ENCODE measurements around the gene ASCL5.

ASCL5 gene

DNA sequence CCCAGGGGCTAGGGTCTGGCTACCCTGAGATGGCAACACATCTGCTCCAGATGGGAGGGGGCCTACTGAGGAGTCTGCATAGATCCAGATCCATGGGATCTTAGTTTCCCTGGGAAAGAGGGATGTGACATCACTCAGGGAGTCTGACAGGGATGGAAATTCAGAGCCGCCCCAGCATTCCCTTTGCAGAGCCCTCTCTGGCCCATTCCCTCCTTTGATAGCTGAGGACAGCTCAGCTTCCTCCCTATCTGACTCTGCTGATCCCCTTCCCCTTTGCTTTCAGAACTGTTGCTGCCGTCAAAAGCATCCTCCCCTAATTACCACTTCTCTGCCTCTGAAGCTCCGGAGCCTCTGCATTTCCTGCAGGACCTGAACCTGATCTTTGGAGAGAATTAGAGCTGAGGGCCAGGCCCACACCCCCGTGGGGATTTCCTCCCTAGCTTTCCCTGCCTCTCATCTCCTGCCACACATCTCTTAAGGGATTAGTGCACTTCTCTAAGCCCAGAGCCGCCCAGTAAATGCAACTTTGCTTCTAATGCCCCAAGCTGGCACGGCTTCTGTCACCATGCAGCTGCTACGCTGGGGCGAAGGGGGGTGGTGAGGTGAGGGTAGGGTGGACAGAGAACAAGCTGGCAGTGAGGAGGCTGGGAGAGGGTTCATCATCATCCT, 9.5 kb upstream of the ASCL5 start:
- DNase-seq (ENCODE audit: low read depth), result no peak

DNA sequence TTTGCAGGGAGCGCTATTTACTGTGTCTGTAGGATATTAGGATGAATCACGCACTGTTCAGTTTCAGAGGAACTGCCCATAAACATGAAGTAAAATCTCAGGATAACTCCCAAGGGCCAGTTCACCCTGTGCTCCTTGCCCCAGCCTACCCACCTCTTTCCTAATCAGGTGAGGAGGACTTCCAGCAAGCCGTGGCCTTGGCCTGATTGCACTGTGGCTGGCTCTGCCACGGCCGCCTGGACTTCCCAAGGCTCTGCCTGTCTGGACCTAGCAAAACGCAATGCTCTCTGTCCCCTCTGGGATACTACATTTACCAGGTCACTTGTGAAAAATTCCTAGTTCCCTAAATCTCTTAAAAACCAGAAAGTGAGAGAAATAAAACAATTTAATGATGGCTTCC, 7.4 kb upstream of the ASCL5 start:
- no peak for DNase-seq (ENCODE audit: low read depth)

DNA sequence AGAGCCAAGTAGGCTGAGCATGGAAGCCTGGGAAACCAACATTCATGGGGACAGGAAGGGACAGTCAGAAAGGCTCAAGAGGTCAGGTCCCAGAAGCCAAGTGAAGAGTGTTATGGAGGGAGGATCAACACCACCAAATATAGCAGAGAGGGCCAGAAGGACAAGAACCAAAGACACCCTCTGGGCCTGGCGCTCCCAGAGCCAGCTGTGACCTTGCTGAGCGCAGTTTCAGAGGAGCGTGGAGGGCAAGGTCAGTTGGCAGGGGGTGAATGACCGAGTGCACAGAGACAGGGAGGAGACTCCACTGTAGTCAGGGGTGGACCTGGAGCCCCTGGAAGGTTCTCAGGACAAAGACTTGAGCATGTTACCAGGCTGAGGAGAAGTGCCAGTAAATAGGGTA, 4.4 kb upstream of the ASCL5 start:
- DNase-seq (ENCODE audit: low read depth), result no peak

DNA sequence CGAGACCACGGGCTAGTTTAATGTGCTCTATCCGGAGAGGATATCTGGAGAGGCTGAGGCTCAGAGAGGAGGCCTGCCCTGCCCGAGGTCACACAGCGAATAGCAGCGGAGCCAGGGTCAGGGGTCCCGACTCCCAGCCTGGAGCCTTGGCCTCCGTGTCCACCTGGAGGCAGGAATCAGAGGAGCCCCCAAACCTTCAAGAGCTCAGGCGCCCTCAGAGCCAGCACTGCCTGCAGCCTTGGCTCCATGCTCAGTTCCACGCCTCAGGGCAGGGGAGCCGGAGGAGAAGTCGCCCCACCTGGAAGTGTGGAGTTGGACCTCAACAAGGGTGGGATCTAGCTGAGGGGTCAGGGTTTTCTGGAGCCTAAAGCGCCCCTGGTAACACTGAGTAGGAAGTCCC, 2.0 kb upstream of the ASCL5 start:
- DNase-seq (ENCODE audit: low read depth), result no peak

DNA sequence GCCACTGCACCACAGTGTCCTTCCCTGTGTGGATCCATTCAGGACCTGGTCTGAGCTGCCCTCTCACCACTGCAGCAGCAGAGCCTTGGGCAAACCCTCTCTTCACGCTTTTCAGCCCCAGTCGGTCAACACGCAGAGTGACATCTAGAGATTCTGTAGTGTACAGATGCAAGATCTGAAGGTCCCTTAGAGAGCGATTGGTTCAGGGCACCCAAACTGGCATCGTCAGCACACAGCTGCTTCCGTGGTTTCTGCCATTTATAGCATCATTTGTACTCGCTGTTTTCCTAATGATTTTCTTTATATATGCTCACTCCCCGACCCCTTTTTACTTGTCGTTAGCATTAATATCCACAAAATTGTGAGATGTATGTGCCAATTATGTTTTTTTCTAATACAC, 1.5 kb upstream of the ASCL5 start:
- DNase-seq (ENCODE audit: low read depth), result no peak

DNA sequence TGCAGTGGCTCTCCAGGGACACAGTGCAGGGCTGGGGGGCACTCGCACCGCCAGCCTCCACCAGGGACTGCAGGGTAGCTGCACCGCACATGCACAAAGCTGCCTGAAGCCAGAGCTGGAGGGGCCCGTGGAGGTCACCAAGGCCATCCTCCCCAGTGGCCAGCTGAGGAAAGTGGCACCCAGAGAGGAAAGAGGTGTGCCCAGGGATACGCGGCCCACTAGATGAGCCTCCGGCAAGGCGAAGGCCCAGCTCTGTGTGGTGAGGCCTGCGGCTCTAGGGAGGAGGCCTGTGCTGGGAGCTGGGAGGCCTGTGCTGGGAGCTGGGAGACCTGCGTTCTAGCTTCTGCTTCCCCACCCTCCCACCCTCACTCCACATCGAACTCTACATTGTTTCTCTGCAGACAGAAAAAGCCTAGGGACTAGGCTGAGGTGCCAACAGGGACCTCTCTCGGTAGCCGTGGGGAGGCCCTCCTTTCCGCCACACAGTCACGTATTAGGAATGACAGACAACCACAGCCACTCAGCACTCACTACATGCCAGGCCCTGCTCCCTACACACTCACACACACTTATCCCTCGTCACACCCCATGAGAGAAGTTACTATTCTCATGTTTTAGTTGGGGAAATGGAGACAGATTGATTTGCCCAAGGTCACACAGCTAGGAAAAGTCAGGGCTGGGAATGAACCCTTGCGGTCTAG, 921 bp upstream of the ASCL5 start:
- DNase-seq (ENCODE audit: low read depth), result peak; percentile 40

DNA sequence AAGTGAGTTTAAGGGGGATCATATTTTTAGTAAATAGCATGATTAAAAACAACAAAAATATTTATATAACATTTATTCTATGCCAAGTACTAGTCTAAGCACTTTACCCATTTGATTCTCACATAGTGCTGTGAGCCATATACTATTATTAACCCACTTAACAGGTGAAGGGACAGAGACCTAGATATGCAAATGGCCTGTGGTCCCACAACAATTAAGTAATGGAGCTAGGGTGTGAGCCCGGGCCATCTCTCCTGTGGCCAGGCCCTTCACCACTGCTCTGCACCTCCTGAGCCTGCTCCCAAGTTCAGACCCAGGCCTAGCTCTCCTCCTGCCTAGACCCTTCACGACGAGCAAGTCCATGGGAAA, 537 bp downstream of the ASCL5 start:
- no peak for DNase-seq (ENCODE audit: low read depth)

DNA sequence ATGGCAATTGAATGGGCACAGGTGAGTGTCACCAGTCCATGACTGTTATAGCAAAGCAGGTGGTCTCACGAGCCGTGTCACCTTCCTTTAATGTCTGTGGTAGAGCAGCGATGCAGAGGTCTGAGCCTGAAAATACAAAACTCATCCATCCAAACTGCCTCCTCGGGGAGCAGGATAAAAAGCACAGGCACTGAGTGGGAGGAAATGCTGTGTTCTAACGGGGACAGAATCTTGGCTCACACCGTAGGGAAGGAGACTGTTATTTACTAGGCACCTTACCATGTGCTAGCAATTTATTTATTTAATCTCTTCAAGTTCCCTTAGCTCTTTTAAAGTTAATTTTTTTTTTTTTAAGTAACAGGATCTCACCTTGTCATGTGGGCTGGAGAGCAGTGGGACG, 1.2 kb downstream of the ASCL5 start:
- DNase-seq (ENCODE audit: low read depth), result no peak

DNA sequence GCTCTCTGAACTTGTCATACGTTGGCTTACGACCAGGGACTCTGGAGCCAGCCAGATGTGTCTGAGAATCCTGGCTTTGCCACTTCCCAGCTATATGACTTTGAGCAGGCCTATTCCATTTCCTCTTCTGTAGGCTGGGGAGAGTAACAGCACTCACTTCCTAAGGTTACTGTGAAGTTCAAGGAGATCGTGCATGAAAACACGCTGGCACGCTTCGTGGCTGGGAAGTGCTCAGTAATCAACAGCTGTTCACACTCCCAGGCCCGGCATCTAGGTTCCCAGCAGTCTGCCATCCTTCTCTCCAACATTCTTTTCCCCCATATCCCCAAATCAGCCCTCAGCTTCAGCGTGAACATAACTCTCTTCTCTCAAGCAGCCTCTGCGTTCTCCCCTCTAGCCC, 2.0 kb downstream of the ASCL5 start:
- DNase-seq (ENCODE audit: low read depth), result no peak

DNA sequence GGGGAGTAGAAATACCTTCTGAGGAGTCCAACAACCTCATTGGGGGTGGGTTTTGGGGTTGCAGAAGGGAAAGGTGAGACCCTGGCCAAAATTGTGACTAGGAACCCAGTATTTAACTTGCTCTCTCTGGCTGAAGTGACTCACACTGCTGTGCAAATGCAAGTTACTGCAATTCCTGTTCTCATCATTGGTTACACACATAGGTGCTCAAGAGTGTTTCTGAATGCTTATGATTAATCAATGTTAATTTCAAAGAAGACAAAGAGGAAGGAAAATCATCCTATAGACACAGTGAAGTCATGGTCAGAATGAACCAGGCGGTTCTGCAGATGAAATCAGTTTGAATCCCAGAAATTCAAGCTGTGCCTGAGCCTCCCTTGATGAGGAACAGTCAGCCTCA, 3.1 kb downstream of the ASCL5 start:
- no peak for DNase-seq (ENCODE audit: low read depth)

DNA sequence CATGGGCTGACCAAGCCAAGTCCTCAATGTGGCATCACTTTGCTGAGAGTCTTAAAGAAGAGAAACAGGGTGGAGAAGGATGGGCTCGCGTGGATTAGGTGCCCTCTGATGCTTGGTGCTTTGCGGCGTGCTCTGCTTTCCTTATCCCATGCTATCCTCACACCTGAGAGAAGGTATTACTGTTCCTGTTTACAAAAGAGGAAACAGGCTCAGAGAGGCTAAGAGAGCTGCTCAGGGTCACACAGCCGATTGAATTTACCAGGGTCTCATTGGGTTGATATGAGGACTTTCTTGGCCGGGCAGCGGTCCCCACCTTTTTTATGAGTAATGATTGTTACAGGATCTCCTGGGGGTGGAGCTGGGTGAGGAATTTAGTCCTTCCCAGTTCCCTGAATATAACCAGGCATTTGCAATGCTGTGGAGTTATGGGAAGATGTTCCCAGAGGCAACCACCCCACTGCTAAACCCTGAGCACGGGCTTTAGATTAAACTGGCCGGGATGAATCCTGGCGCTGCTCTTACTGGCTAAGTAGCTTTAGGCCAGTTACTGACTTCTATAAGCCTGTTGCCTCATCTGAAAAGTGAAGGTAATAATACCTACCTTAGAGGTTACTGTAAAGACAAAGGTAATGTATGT, 4.5 kb downstream of the ASCL5 start:
- no peak for DNase-seq (ENCODE audit: low read depth)

DNA sequence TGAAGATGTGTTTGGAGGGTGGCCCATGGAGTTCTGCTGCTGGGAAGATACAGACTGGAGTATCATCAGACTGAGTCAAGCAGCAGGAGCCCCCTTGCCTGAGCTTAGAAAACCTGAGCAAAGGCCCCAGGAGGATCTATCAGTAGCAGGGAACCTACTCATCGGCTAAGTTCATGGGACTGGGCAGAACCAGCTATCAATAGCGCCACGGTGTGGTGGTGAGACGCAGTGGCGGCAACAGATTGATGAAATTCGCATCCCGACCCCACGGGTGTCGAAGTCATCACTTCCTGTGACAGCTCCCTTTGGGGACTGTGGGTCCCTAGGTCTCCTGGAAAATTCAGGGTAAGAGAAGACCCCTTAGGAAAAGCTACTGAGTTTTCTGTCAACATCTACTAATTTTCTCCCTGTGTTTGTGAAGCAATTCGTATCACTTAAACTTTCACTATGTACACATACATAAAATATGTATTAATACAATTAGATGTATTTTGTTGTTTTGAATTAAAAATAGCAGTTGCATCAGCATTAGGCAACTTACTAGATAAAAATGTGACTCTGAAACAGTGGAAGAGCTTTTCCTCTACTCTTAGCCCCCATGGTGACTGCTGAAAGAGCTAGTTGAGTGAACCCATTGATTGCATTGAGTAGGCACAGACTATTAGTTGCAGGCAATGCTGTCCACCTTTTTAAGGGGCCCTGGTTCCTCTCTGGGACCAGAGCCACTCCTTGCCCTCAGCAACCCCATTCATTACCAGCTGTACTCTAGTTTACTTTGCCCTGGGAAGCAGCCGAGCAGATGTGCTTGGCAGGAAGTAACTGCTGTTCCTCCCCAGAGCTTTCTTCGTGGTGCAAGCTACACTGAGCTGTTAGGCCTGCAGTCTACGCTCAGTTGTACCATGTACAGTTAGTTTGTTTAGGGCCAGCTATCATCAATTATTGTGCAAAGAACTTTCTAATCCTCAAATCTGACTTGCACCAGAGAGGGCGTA, 7.5 kb downstream of the ASCL5 start:
- DNase-seq (ENCODE audit: low read depth), result peak; percentile 64

DNA sequence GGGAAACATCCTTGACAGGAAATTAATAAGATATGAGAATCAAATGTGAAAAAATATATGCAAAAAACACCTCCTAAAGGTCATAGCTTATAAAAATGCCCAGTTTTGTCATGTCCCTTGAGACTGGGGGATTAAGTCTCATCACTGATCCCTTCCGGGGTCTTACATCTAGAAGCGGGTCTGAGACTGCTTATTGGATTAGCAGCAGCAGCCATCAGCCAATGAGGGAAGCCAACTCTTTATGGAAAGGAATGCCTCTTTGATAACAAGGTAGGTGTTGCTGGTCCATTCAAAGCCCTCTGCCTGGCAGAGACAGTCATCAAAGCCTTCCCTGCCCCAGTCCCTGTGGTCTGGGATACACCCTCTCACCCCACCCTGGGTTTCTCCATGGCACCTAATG, 10.9 kb downstream of the ASCL5 start:
- no peak for DNase-seq (ENCODE audit: low read depth)

DNA sequence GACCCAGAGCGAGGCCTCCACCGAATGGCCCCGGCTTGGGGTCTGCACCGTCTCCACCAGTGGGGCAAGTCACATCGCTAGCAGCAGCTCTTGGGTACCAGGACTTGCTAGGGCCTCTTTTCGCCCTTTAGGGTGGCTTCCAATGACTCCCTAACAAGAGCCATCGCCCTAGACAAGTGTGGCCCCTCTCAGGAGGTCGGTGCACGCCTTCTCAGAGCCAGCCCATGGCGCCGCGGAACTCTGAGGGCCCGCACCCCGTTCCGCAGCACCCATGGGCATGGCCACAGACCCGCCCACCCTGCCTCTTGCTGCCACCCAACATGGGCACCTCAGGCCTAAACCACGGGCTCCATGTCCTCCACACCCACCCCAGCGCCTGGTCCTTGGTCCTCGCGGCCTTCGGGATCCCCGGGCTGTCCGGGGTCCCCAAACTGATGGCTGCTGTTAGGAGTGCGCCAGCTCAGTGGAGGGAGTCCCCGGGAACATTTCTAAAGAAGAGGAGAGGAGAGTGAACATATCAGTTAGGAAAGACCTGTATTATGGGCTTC, 11.5 kb downstream of the ASCL5 start:
- DNase-seq (ENCODE audit: low read depth), result no peak

DNA sequence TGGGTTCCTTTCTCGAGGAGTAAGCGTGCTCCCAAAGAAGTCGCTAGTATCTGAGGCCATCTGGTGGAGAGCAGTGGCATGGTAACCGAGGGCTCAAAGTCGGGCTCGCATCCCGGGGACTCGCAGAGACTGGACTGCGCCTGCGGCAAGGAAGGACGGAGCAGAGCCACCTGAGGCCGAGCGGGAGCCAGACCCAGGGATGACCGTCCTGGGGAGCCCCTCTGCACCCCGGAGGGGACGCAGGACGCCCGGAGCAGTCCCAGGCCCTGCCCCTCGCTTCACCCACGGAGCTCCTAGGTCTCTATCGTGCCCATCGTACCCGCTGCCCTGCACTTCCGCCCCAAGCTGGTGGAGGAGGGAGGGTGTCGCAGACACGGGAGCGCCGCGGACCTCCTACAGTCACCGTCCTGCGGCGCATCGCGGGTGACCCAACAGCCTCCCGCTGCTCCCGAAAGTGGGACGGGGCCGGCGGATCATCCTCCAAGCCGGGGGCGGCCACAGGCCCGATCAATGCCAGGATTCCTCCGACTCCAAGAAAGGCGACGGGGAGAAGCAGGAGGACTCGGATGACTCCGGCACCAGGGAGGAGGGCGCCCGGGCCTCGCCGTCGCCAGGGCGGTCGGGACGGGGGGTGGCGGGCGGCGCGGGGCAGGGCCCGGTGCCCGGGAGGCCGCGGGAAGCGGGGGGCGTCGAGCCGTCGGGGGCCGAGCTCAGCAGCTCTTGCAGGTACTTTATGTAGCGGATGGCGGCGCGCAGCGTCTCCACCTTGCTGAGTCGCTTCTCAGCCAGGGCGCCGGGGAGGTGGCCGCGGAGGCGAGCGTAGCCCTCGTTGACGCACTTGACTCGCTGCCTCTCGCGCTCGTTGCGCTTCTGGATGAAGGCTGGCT, 12.5 kb downstream of the ASCL5 start:
- DNase-seq (ENCODE audit: low read depth), result peak; percentile 94

DNA sequence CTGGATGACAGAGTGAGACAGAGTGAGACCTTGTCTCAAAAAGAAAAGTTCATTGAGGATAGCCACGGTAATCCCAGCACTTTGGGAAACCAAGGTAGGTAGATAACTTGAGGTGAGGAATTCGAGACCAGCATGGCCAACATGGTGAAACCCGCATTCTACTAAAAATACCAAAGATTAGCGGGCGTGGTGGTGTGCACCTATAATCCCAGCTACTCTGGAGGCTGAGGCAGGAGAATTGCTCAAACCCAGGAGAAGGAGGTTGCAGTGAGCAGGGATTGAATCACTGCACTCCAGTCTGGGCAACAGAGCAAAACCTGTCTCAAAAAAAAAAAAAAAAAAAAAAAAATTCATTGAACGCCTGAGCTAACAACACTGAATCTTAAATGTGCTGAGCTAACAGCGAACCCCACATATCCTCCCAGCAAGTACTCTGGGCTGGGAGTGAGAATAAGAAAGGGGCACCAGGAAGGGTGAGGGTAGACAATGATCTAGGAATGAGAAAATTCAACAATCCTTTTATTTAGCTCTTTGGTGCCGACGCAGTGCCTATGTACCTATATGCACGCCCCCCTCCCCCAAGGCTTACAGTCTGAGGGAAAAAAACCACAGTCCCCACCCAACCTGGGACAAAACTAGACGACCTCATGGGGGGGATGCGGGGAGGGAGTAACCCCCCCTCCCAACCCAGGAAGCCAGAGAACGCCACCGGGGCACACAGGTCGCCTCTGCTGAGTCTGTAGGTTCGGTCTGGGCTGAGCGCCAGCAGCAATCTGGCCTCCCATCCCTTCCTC, 13.3 kb downstream of the ASCL5 start:
- no peak for DNase-seq (ENCODE audit: low read depth)

DNA sequence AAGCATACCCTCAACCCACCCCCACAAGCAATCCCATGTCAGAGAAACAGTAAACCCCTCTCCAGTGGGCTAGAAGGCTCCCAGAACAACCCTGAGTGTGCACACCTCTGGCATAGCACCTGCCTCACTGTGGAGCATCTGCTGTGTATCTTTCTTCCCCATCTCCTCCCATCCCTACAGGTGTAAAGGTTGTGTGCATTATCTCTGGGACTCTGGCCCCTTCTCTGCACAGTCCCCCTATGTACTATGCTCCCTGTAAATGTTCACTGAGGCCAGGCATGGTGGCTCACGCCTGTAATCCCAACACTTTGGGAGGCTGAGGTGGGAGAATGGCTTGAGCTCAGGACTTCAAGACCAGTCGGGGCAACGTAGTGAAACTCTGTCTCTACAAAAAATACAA, 14.1 kb downstream of the ASCL5 start:
- DNase-seq (ENCODE audit: low read depth), result no peak

DNA sequence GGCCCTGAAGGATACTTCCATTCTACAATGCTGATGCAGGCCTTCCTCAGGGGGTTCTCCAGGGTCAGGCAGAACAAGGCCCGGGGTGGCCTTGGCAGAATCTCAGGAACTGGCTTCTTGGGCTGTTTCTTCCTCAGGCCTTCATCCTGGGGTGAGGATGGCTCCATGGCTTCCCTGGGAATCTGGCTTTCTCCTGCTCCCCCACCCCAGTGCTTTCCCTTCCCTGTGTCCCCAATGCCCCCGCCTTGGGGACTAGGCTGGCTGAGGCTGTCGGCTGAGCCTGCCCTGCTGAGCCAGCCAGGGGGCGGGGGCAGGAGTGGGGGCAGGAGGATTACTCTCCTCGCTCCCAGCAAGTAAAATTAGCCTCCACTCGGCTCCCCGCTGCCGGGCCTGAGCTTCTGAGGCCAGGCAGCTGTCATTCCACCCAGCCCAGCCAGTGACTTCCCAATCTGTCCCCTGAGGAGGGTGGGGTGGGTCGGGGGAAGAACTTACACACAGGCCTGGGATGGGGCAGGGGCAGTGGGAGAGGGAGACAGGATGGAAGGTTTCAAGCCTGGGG, 14.7 kb downstream of the ASCL5 start, which contains the start of gene CACNA1S:
Gene CACNA1S (minus strand): TSS at position 254 of the 559 bp plus-strand sequence. CDS start 87 bp downstream, at position 167.
- DNase-seq (ENCODE audit: low read depth), result no peak

DNA sequence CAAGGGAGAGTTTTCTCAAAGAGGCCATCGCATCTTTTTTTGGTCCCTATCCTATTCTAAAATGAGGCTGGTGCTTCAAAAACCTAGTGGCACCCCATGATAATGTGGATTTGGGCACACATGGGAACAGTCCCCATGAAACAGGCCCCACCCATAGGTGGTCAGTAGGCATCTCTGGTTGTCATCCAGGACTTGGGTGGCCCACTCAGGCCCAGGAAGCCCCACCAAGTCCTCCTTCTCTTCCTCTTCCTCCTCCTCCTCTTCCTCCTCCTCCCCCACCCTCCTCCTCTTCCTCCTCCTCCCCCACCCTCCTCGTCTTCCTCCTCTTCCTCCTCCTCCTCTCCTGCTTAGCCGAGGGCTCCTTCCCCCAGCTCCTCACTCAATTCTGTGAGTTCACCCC, 15.3 kb downstream of the ASCL5 start:
- no peak for DNase-seq (ENCODE audit: low read depth)

DNA sequence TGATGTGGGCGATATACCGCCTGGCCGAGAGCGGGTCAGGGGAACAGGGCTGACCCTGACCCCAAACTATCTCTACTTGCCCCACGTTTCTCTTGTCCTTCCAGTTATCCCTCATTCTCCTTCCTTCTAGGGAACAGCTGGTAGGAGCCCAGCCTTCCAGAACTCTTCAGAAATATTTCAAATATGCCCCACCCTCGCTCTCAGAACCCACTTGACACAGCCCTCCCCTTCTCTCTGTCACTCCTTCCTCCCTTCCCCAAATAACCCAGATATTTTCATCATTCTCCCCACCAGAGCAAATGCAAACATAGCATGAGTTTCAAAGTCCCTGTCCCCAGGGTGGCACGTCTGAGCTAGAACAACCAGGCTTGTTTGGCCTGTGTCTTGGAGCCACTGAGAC, 15.8 kb downstream of the ASCL5 start:
- DNase-seq (ENCODE audit: low read depth), result no peak
